Colon (tissue), 2 donors: ENCODE results near the gene EVX2.

Experiments
- FAIRE-seq: peaks from 2 replicates; lab custom pipeline; 2012; peaks lifted over from hg19 to GRCh38; lab: Jason Lieb, UNC
- donor health status: control.
- donor health status: control.

EVX2 gene

GRCh38 chr2:176082824-176083751, 674 bp downstream of the EVX2 start:
- FAIRE-seq: no peak

DNA sequence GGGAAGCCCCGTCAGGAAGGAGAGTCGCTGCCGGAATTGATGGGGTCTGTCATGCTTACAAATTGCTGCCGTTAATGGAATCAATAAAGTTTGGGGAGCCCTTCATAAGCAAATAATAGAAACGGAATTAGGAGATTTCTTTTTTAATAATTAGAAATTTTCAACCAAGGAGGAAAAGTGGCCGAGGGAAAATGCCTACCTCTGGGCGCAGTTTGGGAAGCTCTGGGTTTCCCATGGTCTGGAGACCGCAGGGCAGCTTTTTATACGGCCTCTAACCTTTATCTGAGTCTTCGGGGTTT, 1.3 kb downstream of the EVX2 start:
- no peak for FAIRE-seq

GRCh38 chr2:176081837-176082524, 1.8 kb downstream of the EVX2 start:
- FAIRE-seq: no peak

DNA sequence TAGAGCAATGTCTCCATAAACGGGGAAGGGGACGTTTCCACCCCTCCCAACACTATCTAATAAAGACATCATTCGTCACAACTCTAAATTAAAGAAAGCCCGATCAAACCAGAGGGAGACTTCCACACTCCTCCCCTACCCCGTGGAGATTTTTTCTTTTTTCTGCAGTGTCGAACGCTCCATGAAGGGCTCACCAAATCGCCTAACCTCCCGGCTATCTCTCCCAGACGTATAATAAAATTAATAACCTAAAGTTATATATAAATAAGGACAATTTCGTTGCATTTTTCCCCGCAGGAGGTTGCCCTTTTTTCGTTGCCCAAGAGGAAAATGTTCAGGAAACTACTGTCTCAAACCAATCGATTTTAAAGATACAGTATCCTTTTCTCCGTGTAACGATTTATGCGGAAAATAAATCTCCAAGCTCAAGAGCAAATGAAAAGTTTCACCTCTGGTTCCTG, 2.4 kb downstream of the EVX2 start:
- FAIRE-seq: no peak

GRCh38 chr2:176080540-176081375, 3.0 kb downstream of the EVX2 start:
- no peak for FAIRE-seq

DNA sequence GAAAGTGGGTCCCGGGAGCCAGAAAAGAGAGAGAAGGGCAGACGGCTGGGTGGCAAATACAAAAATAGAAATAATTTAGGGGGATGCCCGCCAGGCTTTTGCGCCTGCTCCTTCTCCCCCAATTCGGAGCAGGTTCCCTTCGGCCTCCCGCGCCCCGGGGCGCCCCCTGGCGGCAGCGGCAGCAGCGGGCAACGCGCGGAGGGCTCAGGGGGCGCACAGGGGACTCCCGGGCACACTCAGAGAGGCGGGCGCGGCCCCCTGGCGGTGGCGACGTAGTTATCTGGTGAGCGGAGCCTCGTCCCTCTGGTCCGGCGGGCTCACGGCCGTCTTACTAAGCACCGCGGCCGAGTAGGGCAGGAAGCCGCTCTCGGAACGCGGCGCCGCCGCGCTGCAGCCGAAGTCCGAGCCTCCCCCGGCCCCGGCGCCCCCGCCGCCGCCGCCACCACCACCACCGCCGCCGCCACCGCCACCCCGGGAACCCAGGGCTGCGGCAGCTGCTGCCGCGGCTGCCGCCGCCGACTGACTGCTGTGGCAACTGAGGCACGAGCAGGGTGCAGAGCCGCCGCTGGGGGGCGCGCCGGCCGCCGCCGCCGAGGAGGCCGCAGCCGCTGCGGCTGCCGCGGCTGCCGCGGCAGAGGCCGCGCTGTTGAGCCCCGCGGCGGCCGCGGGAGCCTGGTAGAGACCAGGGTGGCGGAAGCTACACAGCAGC, 3.8 kb downstream of the EVX2 start:
- no peak for FAIRE-seq

GRCh38 chr2:176079285-176079830, 4.4 kb downstream of the EVX2 start:
- no peak for FAIRE-seq

DNA sequence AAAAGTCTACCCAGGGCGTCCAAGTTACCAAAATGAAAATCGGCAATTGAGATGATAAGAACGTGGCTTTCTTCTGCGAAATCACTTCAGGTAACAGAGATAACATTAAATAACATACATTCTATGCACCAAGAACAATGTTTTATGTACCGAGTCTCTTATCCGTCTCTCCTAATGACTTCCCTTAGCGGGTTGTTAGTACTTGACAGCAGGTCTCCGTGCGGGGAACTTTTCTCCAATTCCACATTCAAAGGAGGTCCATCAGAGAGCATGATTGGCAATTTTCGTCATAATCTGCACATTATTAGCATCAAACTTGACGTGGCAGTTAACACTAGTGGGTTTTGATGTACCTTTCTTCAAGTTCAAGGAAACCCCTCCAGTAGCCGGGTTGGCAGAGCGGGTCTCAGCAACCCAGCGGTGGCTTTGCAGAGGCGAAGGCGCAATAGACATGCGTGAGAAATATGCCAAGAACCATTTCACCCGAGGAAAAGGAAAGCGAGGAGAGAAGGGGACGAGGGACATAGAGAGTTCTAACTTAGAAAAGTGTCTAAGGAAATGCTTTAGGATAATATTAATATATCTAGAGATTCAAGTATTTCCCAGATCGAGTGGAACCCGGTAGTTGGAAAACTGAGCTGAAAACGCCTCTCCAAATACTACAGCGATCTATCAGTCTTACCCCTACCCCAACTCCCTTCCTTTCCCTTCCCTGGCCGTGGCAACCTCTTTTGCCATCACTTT, 5.0 kb downstream of the EVX2 start:
- FAIRE-seq: no peak

GRCh38 chr2:176076796-176077195, 7.0 kb downstream of the EVX2 start:
- FAIRE-seq: no peak

GRCh38 chr2:176076063-176076462, 7.7 kb downstream of the EVX2 start:
- FAIRE-seq: no peak

- no peak for FAIRE-seq
These were observed 8.3 kb downstream of the EVX2 start for GRCh38 chr2:176075481-176075880.

DNA sequence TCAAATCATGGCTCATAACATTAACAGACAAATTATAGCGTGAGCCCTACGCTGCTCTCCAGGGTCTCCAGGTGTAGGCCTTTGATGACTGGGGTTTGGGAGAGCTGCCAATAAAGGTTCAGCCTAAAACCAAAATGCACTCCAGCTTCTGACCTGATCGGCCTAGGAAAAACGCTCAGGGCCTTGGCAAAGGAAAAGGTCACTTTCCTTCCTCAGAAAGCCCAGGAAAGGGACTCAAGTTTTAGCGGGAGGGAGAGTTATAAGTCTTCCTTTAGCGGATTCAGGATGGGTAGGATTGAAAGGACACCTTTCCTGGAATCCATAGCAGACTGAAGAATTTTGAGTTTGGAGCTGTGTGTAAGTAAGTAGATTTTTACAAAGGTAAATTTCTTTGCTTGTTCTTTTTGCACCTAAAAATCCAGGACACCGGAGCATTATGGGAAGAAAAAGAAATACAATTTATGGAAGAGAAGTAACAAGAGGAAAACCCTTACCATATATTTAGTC, 8.8 kb downstream of the EVX2 start:
- no peak for FAIRE-seq

DNA sequence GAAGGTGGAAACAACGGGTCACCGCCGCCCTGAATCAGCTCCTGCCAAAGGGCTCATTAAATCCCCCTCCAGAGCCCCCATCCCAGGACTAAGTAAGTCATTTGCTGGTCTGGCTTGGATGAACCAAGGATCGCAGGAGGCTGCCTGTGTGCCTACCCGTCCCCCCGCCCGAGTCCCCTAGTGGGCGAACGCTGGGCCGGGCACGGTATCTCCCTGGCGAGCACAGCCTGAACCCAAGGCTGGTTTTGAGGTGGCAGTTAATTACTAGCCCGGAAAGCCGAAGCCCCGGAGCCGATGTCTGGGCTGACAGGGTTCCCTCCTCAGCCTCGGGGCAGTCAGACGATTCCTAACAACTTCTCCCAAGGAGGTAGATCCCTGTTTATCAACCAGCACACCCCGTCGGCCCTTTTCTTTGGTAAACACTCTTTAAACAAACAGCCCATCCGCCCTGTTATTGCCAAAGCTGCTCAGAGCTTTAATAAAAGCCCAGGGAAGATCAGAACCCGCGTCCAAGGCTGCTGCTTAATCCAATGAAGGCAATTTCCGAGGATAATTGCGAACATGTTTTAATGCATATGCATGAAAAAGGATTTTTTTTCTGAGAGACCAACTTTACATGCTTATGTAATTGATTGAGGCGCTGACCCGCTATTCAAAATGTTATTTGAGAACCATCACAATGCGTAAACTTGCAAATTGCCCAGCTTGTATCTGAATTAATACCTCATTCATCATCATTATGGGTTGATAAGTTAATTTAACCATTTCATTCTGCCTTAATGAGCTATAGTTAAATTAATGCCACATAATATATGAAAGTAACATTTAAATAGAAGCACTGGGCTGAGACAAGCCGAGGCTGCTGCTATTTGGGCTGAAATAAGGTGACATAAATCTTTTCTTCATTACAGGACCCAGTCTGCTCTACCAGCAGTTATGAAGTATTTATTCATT, 10.5 kb downstream of the EVX2 start:
- no peak for FAIRE-seq

DNA sequence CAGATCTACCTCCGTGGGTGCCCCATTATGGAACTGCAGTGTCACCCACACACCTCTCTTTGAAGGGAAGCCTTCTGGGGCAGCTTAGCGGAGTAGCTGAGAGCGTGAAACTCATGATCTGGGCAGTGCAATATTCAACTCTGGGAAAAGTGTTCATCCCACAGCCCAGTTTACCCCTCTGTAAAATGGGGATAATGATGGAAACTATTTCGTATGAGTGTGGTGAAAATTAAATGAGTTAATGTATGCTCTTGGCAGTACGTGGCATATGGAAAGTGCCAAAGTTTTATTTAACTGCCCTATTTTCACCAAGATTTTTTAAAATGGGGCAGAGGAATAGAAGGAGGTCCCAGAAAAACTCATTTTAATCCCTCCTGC, 11.5 kb downstream of the EVX2 start:
- no peak for FAIRE-seq

DNA sequence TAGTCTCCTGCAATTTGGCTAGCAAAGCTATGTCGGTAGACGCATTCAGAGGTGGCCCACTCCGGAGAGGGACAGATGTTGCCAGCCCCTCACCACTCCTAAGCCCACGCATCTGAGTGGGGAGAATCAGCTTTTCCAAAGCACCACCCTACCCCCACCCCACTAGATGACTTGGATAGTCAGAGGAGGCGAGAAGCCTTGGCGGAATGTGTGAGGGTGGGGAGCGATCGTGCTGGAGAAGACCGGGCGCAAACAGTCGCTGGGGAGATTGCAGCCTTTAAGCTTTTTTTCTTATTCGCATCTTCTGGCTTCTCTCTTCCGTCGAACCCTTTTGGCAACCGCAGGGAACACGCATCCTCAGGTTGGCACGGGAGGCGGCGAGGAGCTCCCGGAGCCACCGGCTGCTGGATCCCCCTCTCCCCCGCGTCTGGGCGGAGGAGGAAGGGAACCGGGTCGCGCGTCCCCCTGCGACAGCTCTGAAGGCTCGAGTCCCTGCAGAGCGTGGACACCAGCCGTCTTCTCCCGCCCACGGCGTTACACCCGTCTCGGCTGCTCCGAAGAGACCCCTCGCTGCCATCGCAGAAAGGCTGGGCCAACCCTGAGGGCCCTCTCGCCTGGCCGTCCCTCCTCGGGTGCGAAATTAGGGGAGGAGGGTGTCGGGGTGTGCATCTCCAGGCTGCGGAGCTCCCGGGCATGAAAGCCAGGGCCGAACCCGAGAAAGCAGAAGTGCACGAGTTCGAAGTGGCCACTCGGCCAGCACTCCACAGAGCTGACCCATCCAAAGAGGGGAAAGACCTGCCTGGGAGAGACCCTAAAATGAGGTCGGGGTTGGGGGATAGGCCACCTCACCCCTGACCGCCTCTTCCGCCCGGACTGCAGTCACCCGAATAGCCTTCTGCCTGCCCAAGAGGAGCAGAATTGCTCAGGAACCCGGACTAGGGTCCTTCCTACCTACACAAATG, 12.2 kb downstream of the EVX2 start:
- FAIRE-seq: no peak

DNA sequence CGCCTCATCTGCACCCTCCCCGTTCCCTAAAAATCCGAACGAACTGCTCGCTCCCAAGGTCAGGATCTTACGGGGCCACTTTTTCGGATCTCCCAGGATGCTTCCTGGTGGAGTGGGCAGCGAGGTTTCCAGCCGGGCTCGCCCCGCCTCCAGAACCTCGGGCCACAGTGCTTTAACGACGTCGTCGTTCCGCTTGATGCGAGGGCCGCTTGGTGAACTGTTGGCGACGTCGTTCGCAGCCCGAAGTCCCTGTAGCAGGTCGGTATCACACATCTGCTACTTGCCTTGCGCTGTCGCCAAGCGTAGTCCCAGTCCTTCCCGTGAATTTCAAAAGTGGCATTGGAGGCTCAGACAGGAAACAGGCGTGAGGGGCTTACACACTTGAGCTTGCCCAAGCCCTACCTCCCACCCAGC, 15.3 kb downstream of the EVX2 start:
- FAIRE-seq: no peak

GRCh38 chr2:176067589-176068418, 16.0 kb downstream of the EVX2 start:
- FAIRE-seq: no peak
